ENCODE data around the gene TMED5.
"Not testable (repeated sequence)": the region's sequence is repeated elsewhere in the genome, so short reads cannot be mapped to it uniquely, and the experiment has no call there.

Gene TMED5
- long read RNA-seq, full-length matches to known transcripts = 396 of 412 reads
- long read RNA-seq, partial matches to known transcripts = 1 of 412 reads
- long read RNA-seq, other reads (novel, unspliced or antisense) = 15 of 412 reads

DNA sequence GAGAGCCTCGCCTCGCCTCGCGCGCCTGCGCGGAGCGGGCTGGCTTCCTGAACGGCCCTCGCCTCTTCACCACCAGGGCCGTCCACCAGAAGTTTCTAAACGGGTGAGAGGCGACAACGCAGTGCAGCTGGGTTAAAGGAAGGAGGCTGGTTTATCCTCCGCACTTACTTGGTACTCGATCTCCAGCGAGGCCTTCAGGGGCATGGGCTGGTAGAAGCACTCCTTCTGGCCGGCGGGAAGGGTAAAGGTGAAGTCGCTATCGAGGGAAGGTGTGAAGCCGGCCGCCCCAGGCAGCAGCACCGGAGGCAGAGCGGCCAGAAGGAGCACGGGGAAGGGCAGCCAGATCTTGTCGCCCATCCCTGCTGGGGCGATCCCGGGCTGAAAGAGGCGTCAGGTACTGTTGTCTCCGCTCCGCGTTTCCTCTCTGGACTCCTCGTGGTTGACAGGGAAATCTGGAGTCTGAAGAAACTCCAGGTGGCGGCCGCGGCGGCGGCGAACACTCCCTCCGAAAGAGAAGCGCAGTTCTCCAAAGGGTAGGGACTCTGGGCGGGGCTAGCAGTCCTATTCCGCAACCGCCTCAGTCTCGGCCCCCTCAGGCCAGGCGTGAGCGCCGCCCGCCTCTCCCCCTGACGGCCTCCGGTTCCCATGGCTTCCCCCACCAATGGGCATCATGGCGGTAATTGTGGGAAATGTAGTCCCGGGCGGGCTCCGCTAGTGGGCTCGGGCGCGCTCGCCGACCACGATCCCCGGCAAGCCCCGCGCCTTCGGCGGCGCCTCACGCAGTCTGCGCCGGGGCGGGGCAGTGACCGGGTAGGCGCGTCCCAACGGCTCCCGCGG, at the start of gene TMED5:
TSS of gene TMED5 (minus strand) at position 528 of the 837 bp plus-strand sequence. CDS start at position 357, 171 bp downstream.
- Histone ChIP-seq H3K27ac (replicated peaks) (peak within 1 kb of the TSS; percentile 97), H3K27me3 (ENCODE audit: insufficient read depth, poor library complexity, severe bottlenecking) (no peaks in the 10 kb centered on the region), H3K4me3 (replicated peaks; ENCODE audit: insufficient read depth, low read length) (peak within 1 kb of the TSS; percentile 88)
- DNase-seq (ENCODE audit: low read depth in 1 of 2, low spot score in 1 of 2) = peak; percentile 88 to 99
- TF ChIP-seq SPI1 (IDR thresholded peaks at IDR 0.05; ENCODE audit: borderline replicate concordance, low read depth) (peak; percentile 48; the same call in 1 of the 2 replicates), POLR2AphosphoS5 (IDR thresholded peaks at IDR 0.05; ENCODE audit: low read depth) (peak; percentile 71), GABPA (IDR thresholded peaks at IDR 0.05; ENCODE audit: low read depth) (no peak)
- TF ChIP-seq, protein P1, sequence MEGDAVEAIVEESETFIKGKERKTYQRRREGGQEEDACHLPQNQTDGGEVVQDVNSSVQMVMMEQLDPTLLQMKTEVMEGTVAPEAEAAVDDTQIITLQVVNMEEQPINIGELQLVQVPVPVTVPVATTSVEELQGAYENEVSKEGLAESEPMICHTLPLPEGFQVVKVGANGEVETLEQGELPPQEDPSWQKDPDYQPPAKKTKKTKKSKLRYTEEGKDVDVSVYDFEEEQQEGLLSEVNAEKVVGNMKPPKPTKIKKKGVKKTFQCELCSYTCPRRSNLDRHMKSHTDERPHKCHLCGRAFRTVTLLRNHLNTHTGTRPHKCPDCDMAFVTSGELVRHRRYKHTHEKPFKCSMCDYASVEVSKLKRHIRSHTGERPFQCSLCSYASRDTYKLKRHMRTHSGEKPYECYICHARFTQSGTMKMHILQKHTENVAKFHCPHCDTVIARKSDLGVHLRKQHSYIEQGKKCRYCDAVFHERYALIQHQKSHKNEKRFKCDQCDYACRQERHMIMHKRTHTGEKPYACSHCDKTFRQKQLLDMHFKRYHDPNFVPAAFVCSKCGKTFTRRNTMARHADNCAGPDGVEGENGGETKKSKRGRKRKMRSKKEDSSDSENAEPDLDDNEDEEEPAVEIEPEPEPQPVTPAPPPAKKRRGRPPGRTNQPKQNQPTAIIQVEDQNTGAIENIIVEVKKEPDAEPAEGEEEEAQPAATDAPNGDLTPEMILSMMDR (IDR thresholded peaks at IDR 0.05; ENCODE audit: insufficient read depth, low read length) = no peak
- TF ChIP-seq, protein P2, sequence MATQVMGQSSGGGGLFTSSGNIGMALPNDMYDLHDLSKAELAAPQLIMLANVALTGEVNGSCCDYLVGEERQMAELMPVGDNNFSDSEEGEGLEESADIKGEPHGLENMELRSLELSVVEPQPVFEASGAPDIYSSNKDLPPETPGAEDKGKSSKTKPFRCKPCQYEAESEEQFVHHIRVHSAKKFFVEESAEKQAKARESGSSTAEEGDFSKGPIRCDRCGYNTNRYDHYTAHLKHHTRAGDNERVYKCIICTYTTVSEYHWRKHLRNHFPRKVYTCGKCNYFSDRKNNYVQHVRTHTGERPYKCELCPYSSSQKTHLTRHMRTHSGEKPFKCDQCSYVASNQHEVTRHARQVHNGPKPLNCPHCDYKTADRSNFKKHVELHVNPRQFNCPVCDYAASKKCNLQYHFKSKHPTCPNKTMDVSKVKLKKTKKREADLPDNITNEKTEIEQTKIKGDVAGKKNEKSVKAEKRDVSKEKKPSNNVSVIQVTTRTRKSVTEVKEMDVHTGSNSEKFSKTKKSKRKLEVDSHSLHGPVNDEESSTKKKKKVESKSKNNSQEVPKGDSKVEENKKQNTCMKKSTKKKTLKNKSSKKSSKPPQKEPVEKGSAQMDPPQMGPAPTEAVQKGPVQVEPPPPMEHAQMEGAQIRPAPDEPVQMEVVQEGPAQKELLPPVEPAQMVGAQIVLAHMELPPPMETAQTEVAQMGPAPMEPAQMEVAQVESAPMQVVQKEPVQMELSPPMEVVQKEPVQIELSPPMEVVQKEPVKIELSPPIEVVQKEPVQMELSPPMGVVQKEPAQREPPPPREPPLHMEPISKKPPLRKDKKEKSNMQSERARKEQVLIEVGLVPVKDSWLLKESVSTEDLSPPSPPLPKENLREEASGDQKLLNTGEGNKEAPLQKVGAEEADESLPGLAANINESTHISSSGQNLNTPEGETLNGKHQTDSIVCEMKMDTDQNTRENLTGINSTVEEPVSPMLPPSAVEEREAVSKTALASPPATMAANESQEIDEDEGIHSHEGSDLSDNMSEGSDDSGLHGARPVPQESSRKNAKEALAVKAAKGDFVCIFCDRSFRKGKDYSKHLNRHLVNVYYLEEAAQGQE (IDR thresholded peaks at IDR 0.05; ENCODE audit: insufficient replicate concordance, low read depth) = no peak

DNA sequence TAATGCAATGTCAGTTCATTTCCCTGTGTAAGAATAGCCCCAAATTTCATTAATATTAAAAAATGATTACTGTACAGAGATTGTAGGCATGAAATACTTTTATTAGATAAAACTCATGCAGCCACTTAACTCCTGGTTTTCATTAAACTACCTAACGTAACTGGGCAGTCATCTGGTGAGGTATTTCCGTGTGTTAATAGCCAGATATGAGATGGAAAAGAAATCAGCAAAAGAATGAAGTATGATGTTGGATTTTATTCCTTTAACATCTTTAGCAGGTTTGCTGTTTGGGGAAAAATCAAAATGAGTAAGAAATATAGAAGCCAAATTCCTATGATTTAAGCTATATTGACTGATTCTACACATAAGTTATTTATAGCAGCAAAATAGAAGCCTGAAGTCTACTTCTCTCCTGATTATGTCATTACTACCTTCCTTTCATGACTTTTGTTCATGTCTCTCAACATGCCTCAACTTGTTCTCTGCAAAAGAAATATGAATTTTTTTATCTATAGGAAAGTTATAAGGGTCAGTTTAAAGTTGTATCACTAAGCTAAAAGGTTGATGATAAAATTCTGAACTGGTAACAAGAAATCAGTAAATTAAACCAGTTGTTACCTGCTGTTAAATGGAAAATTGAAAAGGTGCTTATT, 42.9 kb upstream of the TMED5 start:
- TF ChIP-seq GABPA (IDR thresholded peaks at IDR 0.05; ENCODE audit: low read depth) (no peak), SPI1 (IDR thresholded peaks at IDR 0.05; ENCODE audit: borderline replicate concordance, low read depth) (no peak), POLR2AphosphoS5 (IDR thresholded peaks at IDR 0.05; ENCODE audit: low read depth) (no peak)
- TF ChIP-seq, protein P1 (IDR thresholded peaks at IDR 0.05; ENCODE audit: insufficient read depth, low read length) = no peak
- TF ChIP-seq, protein P2 (IDR thresholded peaks at IDR 0.05; ENCODE audit: insufficient replicate concordance, low read depth) = no peak
- Histone ChIP-seq H3K4me3 (replicated peaks; ENCODE audit: insufficient read depth, low read length) (no peak overlapping the region), H3K27me3 (ENCODE audit: insufficient read depth, poor library complexity, severe bottlenecking) (no peaks in the 10 kb centered on the region), H3K27ac (replicated peaks) (no peak overlapping the region)
- DNase-seq (ENCODE audit: low read depth in 1 of 2, low spot score in 1 of 2) = no peak

DNA sequence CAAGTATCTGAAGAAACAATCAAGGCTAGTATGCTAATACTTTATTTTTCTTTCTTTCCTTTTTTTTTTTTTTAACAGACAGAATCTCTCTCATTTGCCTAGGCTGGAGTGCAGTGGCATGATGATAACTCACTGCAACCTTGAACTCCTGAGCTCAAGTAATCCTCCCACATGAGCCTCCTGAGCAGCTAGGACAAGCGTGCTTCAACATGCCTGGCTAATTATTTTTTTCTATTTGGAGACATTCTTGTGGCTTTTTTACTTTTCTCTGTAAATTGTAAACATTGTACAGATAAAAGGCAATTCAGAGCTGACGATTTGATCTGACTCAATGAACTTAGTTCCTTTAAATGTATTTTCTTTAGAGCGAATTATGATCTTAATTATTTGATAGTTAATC, 41.7 kb upstream of the TMED5 start:
- H3K27ac ChIP-seq (replicated peaks) = no peak overlapping the region
- H3K27me3 ChIP-seq (ENCODE audit: insufficient read depth, poor library complexity, severe bottlenecking) = no peaks in the 10 kb centered on the region
- no peak overlapping the region for H3K4me3 ChIP-seq (replicated peaks; ENCODE audit: insufficient read depth, low read length)
- TF ChIP-seq, protein P1 (IDR thresholded peaks at IDR 0.05; ENCODE audit: insufficient read depth, low read length) = no peak
- TF ChIP-seq GABPA (IDR thresholded peaks at IDR 0.05; ENCODE audit: low read depth) (no peak), SPI1 (IDR thresholded peaks at IDR 0.05; ENCODE audit: borderline replicate concordance, low read depth) (no peak), POLR2AphosphoS5 (IDR thresholded peaks at IDR 0.05; ENCODE audit: low read depth) (no peak)
- TF ChIP-seq, protein P2 (IDR thresholded peaks at IDR 0.05; ENCODE audit: insufficient replicate concordance, low read depth) = no peak
- DNase-seq (ENCODE audit: low read depth in 1 of 2, low spot score in 1 of 2) = no peak

DNA sequence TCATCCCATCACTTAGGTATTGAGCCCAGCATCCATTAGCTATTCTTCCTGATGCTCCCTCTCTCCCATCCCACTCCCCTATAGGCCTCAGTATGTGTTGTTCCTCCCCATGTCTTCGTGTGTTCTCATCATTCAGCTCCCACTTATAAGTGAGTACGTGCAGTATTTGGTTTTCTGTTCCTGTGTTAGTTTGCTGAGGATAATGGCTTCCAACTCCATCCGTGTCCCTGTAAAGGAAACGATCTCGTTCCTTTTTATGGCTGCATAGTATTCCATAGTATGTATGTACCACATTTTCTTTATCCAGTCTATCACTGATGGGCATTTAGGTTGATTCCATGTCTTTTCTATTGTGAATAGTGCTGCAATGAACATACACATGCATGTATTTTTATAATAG, 40.5 kb upstream of the TMED5 start:
- H3K4me3 ChIP-seq (replicated peaks; ENCODE audit: insufficient read depth, low read length); H3K27ac ChIP-seq (replicated peaks); H3K27me3 ChIP-seq (ENCODE audit: insufficient read depth, poor library complexity, severe bottlenecking); DNase-seq (ENCODE audit: low read depth in 1 of 2, low spot score in 1 of 2): not testable (repeated sequence)
